Suppressor macrophage treated with lipopolysaccharide for 1 hour (primary cell): ENCODE data around the gene KHSRP.
"Not testable (repeated sequence)": the region's sequence is repeated elsewhere in the genome, so short reads cannot be mapped to it uniquely, and the experiment has no call there.

Source experiments
- DNase-seq, 3 donors: peaks; one replicate each; pipeline ENCODE4 v3.0.0-alpha.2; 2020 to 2022

The KHSRP gene

DNA sequence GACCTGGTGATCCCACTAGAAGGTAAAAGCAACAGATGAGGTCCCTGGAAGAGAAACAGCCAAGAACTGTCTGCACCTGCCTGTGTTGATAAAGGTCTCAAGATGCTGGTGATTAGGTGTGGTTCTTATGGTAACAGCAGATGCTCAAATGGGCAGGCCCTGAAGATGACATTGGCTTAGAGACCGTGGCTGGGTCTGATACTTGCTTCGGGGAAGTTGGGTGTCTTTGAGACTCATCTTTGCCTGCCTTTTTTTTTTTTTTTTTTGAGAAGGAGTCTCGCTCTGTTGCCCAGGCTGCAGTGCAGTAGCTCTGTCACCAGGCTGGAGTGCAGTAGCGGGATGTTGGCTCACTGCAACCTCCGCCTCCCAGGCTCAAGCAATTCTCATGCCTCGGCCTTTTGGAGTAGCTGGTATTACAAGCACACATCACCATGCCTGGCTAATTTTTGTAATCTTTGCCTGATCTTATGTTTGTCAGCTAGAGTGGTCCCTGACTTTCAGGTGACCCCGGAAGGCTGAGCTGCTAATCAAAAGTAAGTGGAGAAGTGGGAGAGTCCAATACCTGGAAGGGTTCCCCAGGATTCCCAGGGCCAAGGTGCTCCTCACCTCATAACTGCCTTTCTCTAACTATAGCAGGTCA, 27.1 kb upstream of the KHSRP start:
- DNase-seq: no peak

DNA sequence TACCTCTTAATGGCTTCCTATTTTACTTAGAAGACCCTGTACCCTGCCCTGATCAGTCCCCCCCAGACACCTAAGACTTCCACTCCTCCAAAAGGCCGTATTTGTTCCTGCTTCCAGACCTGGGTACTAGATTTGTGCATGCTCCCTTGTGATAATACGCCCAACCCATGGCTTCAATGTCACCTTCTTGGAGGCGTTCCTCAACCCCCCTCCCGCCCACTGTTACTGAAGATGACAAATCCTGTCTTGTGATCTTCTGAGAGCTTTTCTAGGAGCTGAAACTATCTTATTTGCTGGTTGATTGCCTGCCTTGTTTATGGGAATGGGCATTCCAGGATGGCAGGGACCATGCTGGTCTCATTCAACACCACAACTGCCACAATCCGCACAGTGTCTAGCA, 25.6 kb upstream of the KHSRP start:
- DNase-seq: peak in 2 of 3 donors; percentile 22 to 37

DNA sequence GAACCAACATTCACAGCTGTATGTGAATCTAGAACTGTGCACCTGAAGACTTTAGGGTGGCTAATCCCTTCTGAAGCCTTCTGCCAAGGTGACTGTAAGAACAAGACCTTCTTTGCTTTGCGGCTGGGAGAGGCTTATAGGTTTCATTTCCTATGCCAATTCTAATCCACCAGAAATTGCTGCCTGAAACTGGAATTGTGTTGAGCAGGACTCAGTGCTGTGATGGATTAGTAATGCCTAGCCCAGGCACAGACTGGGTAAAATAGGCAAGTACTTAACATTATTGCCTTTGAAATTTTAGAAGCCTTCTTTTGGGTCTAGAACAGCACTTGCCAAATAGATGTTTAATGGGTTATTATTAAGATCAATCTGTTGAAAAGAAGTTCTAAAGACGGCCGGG, 23.4 kb upstream of the KHSRP start:
- no peak for DNase-seq

DNA sequence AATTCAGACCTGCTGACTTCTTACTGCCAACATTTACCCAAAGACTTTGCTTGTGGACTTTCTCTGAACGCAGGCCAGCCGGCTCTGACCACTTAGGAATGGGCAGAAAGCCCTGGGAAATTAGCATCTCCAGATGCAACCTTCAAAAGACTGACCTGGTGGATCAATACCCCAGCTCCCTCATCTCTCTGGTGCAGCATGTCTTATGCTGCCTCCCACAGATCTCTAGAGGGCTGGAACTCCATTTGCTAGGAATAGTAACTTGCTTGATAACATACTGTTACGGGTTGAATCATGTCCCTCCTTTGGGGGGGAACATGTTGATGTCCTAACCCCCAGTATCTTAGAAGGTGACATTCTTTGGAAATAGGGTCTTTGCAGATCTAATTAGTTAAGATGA, 21.8 kb upstream of the KHSRP start:
- DNase-seq: no peak

DNA sequence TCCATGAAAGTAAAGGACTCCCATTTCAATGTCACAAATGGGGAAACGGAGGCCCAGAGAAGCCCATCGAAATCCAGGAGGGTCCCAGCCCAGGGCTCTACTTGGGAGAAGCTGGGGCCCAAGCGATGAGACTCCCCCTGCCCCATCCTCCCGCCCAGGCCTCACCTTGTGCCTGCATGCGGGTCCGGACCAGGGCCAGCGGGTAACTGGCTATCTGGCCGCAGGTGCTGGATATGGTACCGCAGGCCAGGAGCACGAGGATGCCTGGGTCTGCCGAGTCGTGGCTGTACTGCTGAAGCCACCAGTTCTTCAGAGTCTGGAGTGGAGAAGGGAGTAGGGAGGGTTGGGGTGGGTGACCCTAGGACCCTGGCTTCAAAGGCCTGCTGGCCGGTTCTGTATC, 19.4 kb upstream of the KHSRP start:
- no peak for DNase-seq

DNA sequence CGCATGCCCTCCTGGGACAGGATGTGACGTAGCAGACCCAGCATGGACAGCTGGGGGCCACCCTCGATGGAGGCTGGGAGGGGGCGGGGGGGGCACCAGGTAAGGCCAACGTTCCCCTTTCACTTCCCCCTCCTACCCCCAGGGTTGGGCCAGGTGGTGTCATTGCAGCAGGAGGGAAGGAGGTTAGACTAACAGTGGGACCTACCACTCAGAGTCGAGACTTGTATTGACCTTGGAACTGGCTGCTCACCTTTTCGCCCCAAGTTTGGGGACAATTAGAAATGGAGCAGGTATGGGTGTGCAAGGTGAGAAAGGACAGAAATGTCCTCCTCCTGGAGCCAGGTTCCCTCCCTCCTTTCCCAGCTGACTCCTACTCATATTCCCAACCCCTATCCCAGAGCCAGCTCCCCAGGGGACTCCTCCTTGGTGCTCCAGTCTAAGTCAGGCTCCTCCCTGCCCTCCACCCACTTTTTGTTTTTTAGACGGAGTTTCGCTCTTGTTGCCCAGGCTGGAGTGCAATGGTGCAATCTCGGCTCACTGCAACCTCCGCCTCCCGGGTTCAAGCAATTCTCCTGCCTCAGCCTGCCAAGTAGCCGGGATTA, 17.6 kb upstream of the KHSRP start:
- no peak for DNase-seq

DNA sequence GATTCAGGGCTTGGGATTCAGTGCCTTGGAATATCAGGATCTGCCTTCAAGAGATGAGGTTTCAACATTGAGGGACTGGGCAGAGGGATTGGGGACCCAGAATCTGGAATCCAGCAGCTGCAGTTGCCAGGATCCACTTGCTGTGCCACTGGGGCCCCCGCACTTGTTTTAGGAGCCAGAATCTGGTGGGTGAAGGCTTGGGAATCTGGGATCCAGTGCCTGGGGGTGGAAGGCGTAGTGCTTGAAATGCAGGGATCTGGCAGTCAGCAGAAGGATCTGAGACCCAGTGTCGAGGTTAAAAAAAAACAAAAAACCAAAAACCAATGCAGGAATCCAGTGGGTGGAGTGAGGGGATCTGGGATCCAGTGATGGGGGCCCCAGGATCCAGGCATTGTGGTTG, 16.3 kb upstream of the KHSRP start:
- no peak for DNase-seq

DNA sequence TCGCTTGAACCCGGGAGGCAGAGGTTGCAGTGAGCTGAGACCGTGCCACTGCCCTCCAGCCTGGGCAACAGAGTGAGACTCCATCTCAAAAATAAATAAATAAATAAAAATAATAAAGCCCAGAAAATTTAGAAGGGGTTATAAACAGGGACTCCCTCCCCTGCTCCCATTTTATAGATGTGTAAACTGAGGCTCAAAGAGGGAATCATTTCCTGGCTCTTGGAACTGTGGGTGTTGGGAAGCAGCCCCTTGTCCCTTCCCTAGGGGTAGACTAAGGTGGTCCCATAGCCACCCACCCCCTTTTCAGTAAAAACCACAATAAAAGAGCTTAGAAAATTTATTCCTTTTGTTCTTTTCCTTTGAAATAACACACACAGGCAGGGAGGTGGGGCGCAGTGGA, 15.1 kb upstream of the KHSRP start:
- DNase-seq: no peak

DNA sequence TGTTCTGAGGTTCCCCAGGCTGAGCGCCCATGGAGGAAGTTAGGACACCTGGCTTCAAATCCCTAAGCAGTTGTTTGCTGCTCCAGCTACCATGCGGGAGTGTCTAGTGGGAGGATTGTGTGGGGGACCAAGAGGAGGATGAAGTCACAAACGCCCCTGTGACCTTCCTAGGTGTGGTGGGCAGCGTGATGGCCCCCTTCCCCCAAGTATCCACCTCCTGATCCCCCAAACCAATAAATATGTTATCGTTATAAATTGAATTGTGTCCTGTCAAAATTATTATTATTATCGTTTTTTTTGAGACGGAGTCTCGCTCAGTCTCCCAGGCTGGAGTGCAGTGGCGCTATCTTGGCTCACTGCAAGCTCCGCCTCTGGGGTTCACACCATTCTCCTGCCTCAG, 9.1 kb upstream of the KHSRP start, which contains the start of gene SLC25A41:
SLC25A41 (minus strand) TSS at position 101 of the 400 bp plus-strand sequence; CDS start at position 31, 70 bp downstream.
- no peak for DNase-seq

DNA sequence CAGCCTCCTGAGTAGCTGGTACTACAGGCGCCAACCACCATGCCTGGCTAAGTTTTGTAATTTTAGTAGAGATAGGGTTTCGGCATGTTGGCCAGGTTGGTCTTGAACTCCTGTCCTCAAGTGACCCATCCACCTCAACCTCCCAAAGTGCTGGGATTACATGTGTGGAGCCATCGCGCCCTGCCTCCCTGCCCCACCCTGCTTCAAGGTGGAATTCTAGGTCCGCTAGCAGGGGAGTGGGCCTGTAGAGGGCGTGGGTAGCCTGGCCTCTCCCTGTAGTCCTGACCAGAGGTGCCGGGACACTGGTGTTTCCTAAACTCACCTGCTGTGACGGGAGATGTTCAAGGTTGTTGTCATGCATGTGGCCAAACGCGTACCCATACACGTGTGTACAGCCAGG, 8.6 kb upstream of the KHSRP start:
- DNase-seq: no peak

DNA sequence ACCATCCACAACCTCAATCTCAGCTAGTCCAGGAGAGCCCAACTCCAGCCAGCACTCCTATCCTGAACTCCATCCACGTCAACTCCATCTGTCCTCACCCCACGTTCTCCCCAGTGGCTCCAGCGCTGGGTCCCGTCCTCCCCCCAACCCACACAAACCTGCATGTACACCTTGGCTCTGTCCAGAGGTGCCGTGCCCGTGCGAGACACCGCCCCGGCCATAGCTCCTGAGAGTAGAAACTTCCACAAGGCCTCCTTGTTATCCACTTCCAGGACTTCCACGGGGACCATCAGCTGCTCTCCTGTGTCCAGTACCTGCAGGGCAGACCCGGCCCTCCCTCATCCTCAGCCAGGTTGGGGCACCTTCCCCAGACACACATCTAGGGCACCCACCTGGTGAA, 7.3 kb upstream of the KHSRP start:
- no peak for DNase-seq

DNA sequence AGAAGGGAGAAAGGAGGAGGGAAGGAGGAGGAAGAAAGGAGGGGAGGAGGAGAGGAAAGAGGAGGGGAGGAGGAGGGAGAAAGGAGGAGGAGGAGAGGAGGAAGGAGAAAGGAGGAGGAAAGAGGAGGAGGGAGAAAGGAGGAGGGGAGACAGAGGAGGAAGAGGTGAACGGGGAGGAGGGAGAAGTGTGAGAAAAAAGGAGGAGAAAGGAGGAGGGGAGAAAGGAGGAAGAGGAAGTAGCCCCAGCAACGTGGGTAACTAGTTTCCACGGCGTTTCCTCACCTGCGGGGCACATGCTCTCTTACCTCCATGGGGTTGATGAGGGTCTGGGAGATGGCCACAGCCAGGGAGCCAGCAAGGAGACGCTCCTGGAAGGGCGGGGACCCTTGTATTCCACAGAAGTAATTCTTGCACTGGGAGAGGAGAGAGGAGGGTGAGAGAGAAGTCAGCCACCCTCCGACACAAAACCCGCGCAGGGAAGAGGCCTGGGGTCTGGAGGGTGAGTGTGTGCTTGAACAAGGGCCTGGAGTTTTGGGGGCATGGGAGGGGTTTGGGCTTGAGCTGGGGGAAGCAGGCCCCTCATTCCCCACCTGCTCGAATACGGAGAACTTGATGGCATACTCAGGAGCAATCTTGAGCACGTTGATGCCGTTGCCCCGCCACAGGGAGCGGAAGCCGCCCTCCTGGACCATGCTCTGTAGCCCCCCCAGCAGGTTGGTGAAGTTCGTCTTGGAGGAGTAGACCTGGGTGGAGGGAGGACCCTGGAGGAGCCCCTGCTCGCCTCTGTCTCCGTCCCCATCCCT, 5.0 kb upstream of the KHSRP start:
- no peak for DNase-seq

DNA sequence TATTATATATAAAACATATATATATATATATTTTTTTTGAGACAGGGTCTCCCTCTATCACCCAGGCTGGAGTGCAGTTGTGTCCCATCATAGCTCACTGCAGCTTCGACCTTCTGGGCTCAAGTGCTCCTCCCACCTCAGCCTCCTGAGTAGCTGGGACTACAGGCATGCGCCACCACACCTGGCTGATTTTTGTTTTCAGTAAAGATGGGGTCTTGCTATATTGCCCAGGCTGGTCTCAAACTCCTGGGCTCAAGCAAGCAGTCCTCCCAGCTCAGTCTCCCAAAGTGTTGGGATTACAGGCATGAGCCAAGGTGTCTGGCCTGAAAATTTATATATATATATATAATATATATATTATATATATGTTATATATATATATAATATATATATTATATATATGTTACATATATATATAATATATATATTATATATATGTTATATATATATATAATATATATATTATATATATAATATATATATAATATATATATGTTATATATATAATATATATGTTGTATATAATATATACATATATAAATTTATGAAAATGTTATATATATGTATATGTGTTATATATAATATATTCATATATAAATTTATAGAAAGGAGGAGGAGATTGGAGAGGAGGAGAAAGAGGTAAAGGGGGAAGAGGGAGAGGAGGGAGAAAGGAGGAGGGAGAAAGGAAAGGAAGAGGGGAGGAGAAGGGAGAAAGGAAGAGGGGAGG, 4.2 kb upstream of the KHSRP start:
- not testable (repeated sequence) for DNase-seq

DNA sequence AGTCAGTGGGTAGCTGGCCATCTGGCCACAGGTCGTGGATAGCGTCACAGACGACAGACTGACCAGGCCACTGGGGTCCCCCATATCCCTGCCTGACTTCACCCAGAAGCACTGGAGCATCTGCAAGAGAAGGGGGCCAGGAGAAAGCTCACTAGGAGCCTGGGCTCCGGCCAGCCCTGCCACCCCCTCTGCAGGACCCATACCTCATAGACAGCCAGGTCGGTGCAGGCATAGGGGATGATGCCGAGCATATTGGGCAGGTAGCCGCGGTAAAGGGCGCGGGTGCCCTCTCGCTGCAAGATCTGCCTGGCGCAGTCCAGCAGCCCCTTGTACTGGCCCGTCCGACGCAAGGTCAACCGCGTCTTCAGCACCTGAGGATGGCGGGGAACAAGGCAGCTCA, 2.5 kb upstream of the KHSRP start:
- no peak for DNase-seq

DNA sequence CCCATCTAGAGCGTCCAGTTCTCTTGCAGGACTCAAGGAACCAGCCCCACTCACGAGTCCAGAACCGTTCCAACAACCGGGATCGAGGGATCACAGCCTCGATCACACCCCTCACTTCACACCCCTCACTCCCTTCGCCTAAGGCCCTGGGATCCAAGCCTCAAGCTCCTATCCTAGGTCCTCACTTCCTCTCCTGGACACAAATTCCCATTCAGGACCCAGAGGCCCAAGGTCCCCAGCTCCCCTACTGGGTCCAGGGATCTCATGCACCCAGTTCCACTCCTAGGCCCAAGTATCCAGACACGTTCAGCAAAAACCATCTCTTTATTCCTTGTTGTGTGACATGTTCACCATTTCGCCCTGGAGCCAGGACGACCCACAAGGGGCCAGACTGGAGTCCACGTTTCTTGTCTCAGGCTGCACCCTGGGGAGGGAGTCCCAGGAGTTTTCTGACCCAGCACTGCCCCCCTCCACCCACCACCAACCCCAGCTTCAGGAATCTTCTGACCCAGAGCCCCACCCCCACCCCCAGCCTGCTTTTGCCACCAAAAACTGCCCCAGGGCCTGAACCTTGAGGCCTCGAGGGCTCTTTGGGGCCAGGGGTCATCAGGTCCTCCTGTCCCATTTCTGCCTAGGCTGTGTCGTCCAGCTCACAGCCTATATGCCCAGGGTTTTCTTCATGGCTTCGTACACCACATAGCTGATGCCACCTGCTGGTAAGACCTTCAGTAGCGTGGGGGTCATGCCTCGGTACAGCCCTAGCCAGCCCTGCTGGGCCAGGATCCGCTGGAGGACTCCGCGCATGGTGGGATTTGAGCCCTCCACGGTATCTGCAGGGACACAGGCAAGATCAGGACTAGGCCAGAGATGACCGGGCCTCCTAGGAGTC, 1.4 kb upstream of the KHSRP start:
- peak in 2 of 3 donors; percentile 13 to 18 for DNase-seq

DNA sequence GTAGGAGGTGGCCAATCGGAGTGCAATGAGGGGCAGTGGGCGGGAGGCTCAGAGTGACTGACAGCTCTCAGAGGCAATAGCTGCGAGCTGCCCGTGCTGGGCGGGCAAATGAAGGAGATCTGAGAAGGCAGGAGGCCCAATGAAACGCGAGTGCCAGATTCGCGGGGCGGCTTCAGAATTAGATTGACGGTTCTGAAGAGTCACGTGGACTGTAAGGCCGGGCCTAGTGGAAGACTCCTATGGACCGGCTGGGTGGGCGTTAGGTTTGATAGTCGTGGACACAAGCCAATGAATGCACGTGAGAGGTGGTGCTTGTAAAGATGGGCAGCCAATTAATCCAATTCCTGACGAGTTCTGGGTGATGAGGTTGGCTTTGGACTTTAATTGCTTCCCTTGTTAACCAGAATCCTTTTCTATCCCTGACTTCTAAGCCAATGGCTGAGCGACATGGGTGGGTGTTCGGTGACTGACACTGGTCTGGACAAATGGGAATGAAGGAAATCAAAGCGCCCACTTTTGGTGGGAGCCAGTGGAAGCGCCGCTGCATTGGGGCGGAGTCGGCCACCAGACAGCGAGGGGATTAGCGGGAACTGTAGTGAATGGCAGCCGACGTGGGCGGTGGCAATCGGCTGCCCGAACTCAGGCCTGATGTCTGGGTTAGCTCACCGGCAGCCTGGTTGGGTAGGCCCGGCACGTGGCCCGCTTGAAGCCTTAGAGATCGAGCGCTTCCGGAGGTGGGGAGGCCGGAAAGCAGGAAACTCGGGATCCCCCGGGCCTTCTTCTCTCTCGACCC, 524 bp upstream of the KHSRP start:
- DNase-seq: peak; percentile 99 to 100 (median 100)

DNA sequence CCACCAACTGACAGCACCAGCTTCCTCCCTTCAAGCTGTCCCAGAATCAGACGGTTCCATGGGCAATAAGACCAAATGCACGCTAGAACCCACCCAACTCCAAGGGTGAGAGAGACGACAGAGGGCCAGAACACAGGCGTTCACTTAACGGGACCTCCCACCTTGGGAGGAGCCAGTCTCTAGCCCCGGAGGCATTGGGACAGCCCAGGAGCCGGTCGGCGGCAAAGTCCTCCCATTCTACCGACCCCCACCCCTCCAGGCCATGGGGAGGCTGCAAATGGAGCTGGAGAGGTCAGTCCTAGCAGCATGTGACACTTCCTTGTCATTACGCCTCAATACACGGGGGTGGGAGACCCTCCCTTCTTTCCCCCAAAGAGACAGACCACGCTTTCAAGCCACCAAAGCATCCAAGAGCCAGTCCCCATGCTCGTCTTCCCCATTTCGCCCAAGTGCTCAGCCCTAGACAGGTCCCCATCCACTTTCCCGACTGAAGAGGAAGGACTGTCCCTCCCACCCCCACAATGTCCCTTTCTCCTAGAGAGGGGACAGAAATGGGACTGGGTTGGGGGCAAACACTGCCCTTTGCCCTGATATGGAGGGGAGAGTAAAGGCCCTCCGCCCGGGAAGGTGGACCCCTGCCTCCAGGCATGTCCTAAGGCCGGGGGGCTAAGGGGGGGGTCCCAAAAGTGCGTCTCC, 964 bp downstream of the KHSRP start:
- DNase-seq: peak; percentile 46 to 69 (median 52)

DNA sequence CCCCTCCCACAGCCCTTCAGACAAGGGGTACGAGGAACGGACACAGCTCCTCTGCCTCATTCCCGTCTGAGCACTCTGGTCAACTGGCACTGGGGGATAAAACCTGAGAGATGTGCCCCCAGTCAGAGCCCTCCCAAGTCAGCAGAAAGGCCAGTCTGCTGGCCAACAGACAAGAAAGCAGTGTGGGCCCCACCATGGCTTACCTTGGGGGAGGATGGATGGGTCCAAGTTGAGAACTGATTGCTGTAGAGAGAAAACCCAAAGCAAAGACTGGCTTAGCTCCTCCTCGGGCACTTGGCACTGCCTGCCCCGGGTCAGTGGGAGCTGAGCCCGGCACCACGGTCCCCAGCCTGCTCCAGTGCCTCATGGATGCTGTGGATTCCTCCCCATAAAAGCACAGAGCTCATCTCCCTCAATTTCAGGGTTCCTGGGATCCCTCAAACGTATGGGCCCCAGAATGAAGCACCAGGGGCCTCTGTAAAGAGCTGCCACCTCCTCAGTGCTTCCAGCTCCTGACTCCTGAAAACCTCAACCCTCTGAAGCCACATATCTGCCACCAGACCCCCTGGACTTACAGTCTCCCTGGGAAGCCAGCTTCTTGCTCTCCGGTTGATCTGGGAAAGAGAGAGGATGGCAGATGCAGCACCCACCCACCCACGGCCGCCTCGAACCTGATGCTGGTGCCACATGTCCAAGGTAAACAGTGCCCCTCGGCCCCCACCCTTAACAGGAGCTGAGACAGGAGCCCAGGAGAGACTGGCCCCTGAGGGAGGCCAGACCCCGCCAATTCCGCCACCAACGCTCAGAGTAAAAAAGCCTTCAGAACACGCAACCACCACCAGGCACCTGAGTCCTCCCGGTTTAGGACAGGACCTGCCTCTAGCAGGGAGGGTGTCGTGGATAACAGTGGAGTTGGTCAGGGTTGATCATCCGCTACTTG, 3.3 kb downstream of the KHSRP start:
- no peak for DNase-seq

DNA sequence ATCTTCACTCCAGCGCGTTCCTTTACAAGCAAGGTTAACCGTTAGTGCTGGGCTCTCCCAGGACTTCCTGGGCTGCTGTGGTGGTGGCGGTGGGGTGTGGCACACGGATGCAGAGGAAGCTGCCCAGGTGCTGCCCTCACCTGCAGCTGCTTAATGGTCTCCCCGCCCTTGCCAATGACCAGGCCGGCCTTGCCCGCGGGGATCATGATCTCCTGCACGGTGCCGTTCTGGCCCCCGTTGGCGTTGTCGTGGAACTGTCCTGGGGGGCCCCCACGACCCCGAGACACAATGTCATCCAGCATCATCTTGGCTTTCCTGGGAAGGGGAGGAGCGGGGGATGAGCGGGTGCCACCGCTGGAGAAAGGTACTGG, 6.1 kb downstream of the KHSRP start:
- no peak for DNase-seq
